Frontal cortex (tissue), 4 donors: ENCODE measurements around the gene RAB27A. TPM values are rescaled to one million over a fixed set of nuclear protein-coding genes. Genes with fewer than 3 reads are reported as not detected.
"Not testable (repeated sequence)": the region's sequence is repeated elsewhere in the genome, so short reads cannot be mapped to it uniquely, and the experiment has no call there.

Source experiments
- DNase-seq, 2 donors: peaks; one replicate each; pipeline ENCODE4 v3.0.0; 2012; ENCODE audit warnings: low spot score in 2 of 2
- FAIRE-seq: peaks from 2 replicates; lab custom pipeline; 2012; peaks lifted over from hg19 to GRCh38; lab: Jason Lieb, UNC
- total RNA-seq: library from RNA; depleted of rRNA; stranded (reverse); fragments of >200 nt; gene quantifications from one replicate; pipeline ENCODE4 v1.2.3, GENCODE V29; 2014
- donor health status: control.
- donor health status: control.
- donor health status: control.

RAB27A gene
- 8.2 TPM for total RNA-seq

GRCh38 chr15:55289746-55290527 lies at the start of gene RAB27A:
Gene RAB27A, minus strand, starts transcription at chr15:55289813. Its CDS starts 54,879 bp downstream, at chr15:55234934.
- DNase-seq (peak; percentile 64 to 72), FAIRE-seq (no peak)

- no peak for DNase-seq
- no peak for FAIRE-seq
Measured at GRCh38 chr15:55337160-55337559, 47.5 kb upstream of the RAB27A start.

- FAIRE-seq = no peak
- DNase-seq = no peak
Measured at GRCh38 chr15:55334997-55335396, 45.4 kb upstream of the RAB27A start.

GRCh38 chr15:55334371-55334770 lies 44.8 kb upstream of the RAB27A start:
- DNase-seq (no peak), FAIRE-seq (no peak)

- no peak for FAIRE-seq
- no peak for DNase-seq
Measured at GRCh38 chr15:55327387-55327786, 37.8 kb upstream of the RAB27A start.

- no peak for FAIRE-seq
Measured at GRCh38 chr15:55322467-55322866, 32.9 kb upstream of the RAB27A start.

GRCh38 chr15:55320963-55321362 lies 31.4 kb upstream of the RAB27A start:
- FAIRE-seq (no peak), DNase-seq (no peak)

More at GRCh38 chr15:55322467-55322866, 32.9 kb upstream of the RAB27A start:
- DNase-seq = no peak

GRCh38 chr15:55320238-55320550 lies 30.6 kb upstream of the RAB27A start:
- FAIRE-seq (no peak), DNase-seq (no peak)

GRCh38 chr15:55319537-55320237 lies 30.1 kb upstream of the RAB27A start:
- FAIRE-seq (no peak), DNase-seq (no peak)

GRCh38 chr15:55318588-55319494 lies 29.2 kb upstream of the RAB27A start, which contains the start of the genes PIGB and PIGBOS1:
Gene PIGB, plus strand, starts transcription at chr15:55319222. Its CDS starts 29 bp downstream, at chr15:55319251.
Gene PIGBOS1, minus strand, starts transcription at chr15:55319123. Its CDS starts 1,331 bp downstream, at chr15:55317792.
- FAIRE-seq = no peak
- peak; percentile 56 to 77 for DNase-seq

- FAIRE-seq, DNase-seq: not testable (repeated sequence)
Measured at GRCh38 chr15:55302801-55303200, 13.2 kb upstream of the RAB27A start.

- DNase-seq = no peak
- FAIRE-seq = no peak
Measured at GRCh38 chr15:55297315-55297714, 7.7 kb upstream of the RAB27A start.

GRCh38 chr15:55290528-55291057 lies 980 bp upstream of the RAB27A start:
- FAIRE-seq (no peak), DNase-seq (peak; percentile 69 to 78)

- DNase-seq (no peak), FAIRE-seq (no peak)
Measured at GRCh38 chr15:55289011-55289745, 435 bp downstream of the RAB27A start.

- FAIRE-seq = no peak
- no peak for DNase-seq
Measured at GRCh38 chr15:55288006-55288717, 1.5 kb downstream of the RAB27A start.

GRCh38 chr15:55286442-55287189 lies 3.0 kb downstream of the RAB27A start:
- not testable (repeated sequence) for FAIRE-seq, DNase-seq

GRCh38 chr15:55284426-55284825 lies 5.2 kb downstream of the RAB27A start:
- DNase-seq (no peak), FAIRE-seq (no peak)
